Prostate gland (tissue), 2 donors: ENCODE data around the gene DUSP16.

ENCODE experiments used
- POLR2A ChIP-seq: fragments of 450-650 bp; IDR thresholded peaks from one replicate; pipeline ENCODE4 v1.6.1; 2016; ENCODE audit warnings: antibody characterized with exemption, mild to moderate bottlenecking
- TF ChIP-seq, protein P1 (sequence below), 4 experiments: fragments of 200-600 bp in 2 of 4; fragments of 450-650 bp in 2 of 4; sonication (generic) in 2 of 4; IDR thresholded peaks; 1 replicate in 3 of 4; 2 replicates in 1 of 4; pipeline ENCODE4 v1.5.1; 2016 to 2019; ENCODE audit warnings: antibody characterized with exemption in 4 of 4, mild to moderate bottlenecking in 2 of 4, moderate library complexity in 2 of 4

DNA sequence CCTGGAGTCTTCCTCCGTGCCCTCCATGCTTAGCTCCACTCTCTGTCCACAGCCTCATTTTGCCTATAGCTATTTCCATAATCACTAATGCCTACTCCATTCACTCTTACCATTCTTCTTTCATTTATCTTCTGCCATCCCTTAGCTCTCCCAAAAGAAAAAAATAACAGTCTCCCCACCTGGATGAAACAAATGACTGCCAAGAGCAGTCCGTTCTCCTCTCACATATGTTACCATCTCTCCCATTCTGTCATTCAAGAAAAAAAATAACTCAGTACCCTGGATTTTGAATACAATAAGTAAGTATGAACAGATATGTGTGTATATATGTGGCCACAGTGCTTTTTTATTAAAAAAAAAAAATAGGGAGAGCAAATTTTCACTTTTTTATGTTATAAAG, 13.2 kb downstream of the DUSP16 start:
- TF ChIP-seq, protein P1, sequence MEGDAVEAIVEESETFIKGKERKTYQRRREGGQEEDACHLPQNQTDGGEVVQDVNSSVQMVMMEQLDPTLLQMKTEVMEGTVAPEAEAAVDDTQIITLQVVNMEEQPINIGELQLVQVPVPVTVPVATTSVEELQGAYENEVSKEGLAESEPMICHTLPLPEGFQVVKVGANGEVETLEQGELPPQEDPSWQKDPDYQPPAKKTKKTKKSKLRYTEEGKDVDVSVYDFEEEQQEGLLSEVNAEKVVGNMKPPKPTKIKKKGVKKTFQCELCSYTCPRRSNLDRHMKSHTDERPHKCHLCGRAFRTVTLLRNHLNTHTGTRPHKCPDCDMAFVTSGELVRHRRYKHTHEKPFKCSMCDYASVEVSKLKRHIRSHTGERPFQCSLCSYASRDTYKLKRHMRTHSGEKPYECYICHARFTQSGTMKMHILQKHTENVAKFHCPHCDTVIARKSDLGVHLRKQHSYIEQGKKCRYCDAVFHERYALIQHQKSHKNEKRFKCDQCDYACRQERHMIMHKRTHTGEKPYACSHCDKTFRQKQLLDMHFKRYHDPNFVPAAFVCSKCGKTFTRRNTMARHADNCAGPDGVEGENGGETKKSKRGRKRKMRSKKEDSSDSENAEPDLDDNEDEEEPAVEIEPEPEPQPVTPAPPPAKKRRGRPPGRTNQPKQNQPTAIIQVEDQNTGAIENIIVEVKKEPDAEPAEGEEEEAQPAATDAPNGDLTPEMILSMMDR (IDR thresholded peaks at IDR 0.05): no peak
- TF ChIP-seq POLR2A: no peak
